Right hindlimb (tissue), 1 donor: ENCODE data around the gene SLK.

ENCODE experiments used
- DNase-seq: peaks from one replicate; pipeline ENCODE4 v3.0.0-alpha.2; 2018

SLK gene

GRCh38 chr10:103947799-103948516, 19.0 kb upstream of the SLK start:
- DNase-seq: no peak

GRCh38 chr10:103949728-103950127, 17.2 kb upstream of the SLK start:
- DNase-seq: no peak

- DNase-seq: no peak
These were observed 15.8 kb upstream of the SLK start for GRCh38 chr10:103951183-103951582.

GRCh38 chr10:103951942-103952341, 15.0 kb upstream of the SLK start:
- no peak for DNase-seq

- DNase-seq: no peak
These were observed 12.4 kb upstream of the SLK start for GRCh38 chr10:103954543-103954942.

- DNase-seq: no peak
These were observed 7.9 kb upstream of the SLK start for GRCh38 chr10:103958996-103959395.

- no peak for DNase-seq
These were observed 6.8 kb upstream of the SLK start for GRCh38 chr10:103960103-103960502.

- DNase-seq: peak; percentile 33
These were observed 620 bp downstream of the SLK start for GRCh38 chr10:103967448-103968071.

GRCh38 chr10:103968441-103969391, 1.8 kb downstream of the SLK start:
- DNase-seq: no peak

GRCh38 chr10:103969436-103969835, 2.5 kb downstream of the SLK start:
- no peak for DNase-seq

GRCh38 chr10:103969857-103970627, 3.1 kb downstream of the SLK start:
- no peak for DNase-seq

GRCh38 chr10:103975169-103975568, 8.2 kb downstream of the SLK start:
- DNase-seq: no peak

- DNase-seq: no peak
These were observed 10.3 kb downstream of the SLK start for GRCh38 chr10:103977204-103977603.

GRCh38 chr10:103979530-103979929, 12.6 kb downstream of the SLK start:
- no peak for DNase-seq

- no peak for DNase-seq
These were observed 13.5 kb downstream of the SLK start for GRCh38 chr10:103980288-103980906.

- DNase-seq: peak; percentile 24
These were observed 15.7 kb downstream of the SLK start for GRCh38 chr10:103982639-103983038.

- no peak for DNase-seq
These were observed 16.5 kb downstream of the SLK start for GRCh38 chr10:103983367-103983911.

- DNase-seq: no peak
These were observed 18.8 kb downstream of the SLK start for GRCh38 chr10:103985726-103986125.

- no peak for DNase-seq
These were observed 19.4 kb downstream of the SLK start for GRCh38 chr10:103986360-103986759.

GRCh38 chr10:103990121-103990520, 23.2 kb downstream of the SLK start:
- DNase-seq: no peak

- no peak for DNase-seq
These were observed 23.6 kb downstream of the SLK start for GRCh38 chr10:103990531-103990930.
